MCF 10A (cell line): Measurements from ENCODE around the gene TMEM37. TPM values are rescaled to one million over a fixed set of nuclear protein-coding genes. Genes with fewer than 3 reads are reported as not detected.

Experiments
- BruUV-seq: library from RNA; stranded (reverse); fragments of 400-500 nt; replicated peaks from 2 replicates; lab custom pipeline; 2021; lab: Mats Ljungman, UMichigan
- CTCF ChIA-PET: fragments of 300-600 bp; sonication (Branson Sonifier 250); formaldehyde crosslinking; extraction: SDS; loops from one replicate; lab custom pipeline; 2021; ENCODE audit warnings: antibody characterized with exemption, inconsistent platforms; lab: Yijun Ruan, JAX
- POLR2A ChIA-PET: fragments of 300-600, 350-650 bp; sonication (Branson Sonifier 250); formaldehyde crosslinking; extraction: SDS; loops from one replicate; lab custom pipeline; 2020; ENCODE audit warnings: antibody characterized with exemption, inconsistent platforms; lab: Yijun Ruan, JAX
- DNase-seq: peaks from one replicate; pipeline ENCODE4 v3.0.0-alpha.2; 2018; ENCODE audit not compliant: unreplicated experiment
- H3K27ac Mint-ChIP-seq: one replicate; pipeline ENCODE4 v1.8.0; 2022; ENCODE audit warnings: mild to moderate bottlenecking, low read depth, mixed read lengths; ENCODE audit not compliant: unreplicated experiment
- H3K27me3 Mint-ChIP-seq: one replicate; pipeline ENCODE4 v1.8.0; 2022; ENCODE audit warnings: mixed read lengths; ENCODE audit not compliant: insufficient read depth, unreplicated experiment
- H3K36me3 Mint-ChIP-seq: one replicate; pipeline ENCODE4 v1.8.0; 2022; ENCODE audit warnings: mild to moderate bottlenecking, moderate library complexity, mixed read lengths; ENCODE audit not compliant: insufficient read depth, unreplicated experiment
- H3K4me1 Mint-ChIP-seq: one replicate; pipeline ENCODE4 v1.8.0; 2022; ENCODE audit warnings: mixed read lengths; ENCODE audit not compliant: insufficient read depth, unreplicated experiment
- H3K4me3 Mint-ChIP-seq: one replicate; pipeline ENCODE4 v1.8.0; 2022; ENCODE audit warnings: mild to moderate bottlenecking, moderate library complexity, mixed read lengths; ENCODE audit not compliant: unreplicated experiment
- H3K9me3 Mint-ChIP-seq: one replicate; pipeline ENCODE4 v1.8.0; 2022; ENCODE audit warnings: mixed read lengths; ENCODE audit not compliant: unreplicated experiment
- CTCF ChIP-seq: fragments of 200-600 bp; IDR thresholded peaks from one replicate; pipeline ENCODE4 v1.8.0; 2022; ENCODE audit warnings: antibody characterized with exemption, mild to moderate bottlenecking; ENCODE audit not compliant: unreplicated experiment
- intact Hi-C: fragments of 100-400 bp; cut with micrococcal nuclease; formaldehyde crosslinking; loops from 2 replicates; pipeline ENCODE4 v1.14.1; 2022
- total RNA-seq: library from RNA; stranded (reverse); gene quantifications from 2 replicates; pipeline ENCODE4 v1.2.3, GENCODE V29; 2022

The TMEM37 gene
- total RNA-seq, 1 experiment from 2014 or later, result not detected

GRCh38 chr2:119429225-119429981 lies 2.3 kb upstream of the TMEM37 start:
- Mint-ChIP-seq H3K9me3 (no peaks in the 10 kb centered on the region), H3K4me3 (no peak overlapping the region), H3K27me3 (no peaks in the 10 kb centered on the region), H3K27ac (no peak overlapping the region), H3K36me3 (no peaks in the 10 kb centered on the region), H3K4me1 (peaks cover 35% of the 10 kb centered on the region)
- no TSS peak for BruUV-seq
- POLR2A ChIA-PET, result interaction anchor here (1.4 kb wide), 1 partner anchor 11 kb away, joined by 4 read pairs; no protein-coding TSS in a partner anchor
- peak; percentile 40 for DNase-seq
- intact Hi-C loops, result no loop called here
- no peak for TF ChIP-seq CTCF
- CTCF ChIA-PET, result interaction anchor here (1.2 kb wide), 1 partner anchor 47 kb away, joined by 8 read pairs; no protein-coding TSS in a partner anchor

- H3K27me3 Mint-ChIP-seq, result no peaks in the 10 kb centered on the region
- H3K27ac Mint-ChIP-seq, result no peak overlapping the region
- intact Hi-C loops, result no loop called here
- H3K4me3 Mint-ChIP-seq, result no peak overlapping the region
- H3K36me3 Mint-ChIP-seq, result no peaks in the 10 kb centered on the region
- ChIA-PET CTCF (interaction anchor here (1.0 kb wide), 1 partner anchor 22 kb away, joined by 3 read pairs; no protein-coding TSS in a partner anchor), POLR2A (interaction anchor here (0.6 to 1.4 kb wide), 2 partner anchors 11 to 63 kb away, joined by 3 to 4 read pairs; partner anchors contain the start of genes C2orf76 and DBI)
- no peak for DNase-seq
- BruUV-seq, result no TSS peak
- no peak for TF ChIP-seq CTCF
- no peaks in the 10 kb centered on the region for H3K9me3 Mint-ChIP-seq
- peaks cover 35% of the 10 kb centered on the region for H3K4me1 Mint-ChIP-seq
These were observed 1.6 kb upstream of the TMEM37 start for GRCh38 chr2:119430023-119430498.

GRCh38 chr2:119431976-119432850 lies 559 bp downstream of the TMEM37 start:
- H3K27ac Mint-ChIP-seq, result no peak overlapping the region
- no peaks in the 10 kb centered on the region for H3K9me3 Mint-ChIP-seq
- ChIA-PET CTCF (interaction anchor here (0.6 to 1.6 kb wide), 5 partner anchors 17 to 44 kb away, joined by 3 to 5 read pairs (median 3); no protein-coding TSS in a partner anchor), POLR2A (interaction anchor here (0.8 to 1.1 kb wide), 3 partner anchors 10 to 26 kb away, joined by 3 to 5 read pairs (median 3); no protein-coding TSS in a partner anchor)
- DNase-seq, result peak; percentile 89
- TF ChIP-seq CTCF, result no peak
- intact Hi-C loops, result no loop called here
- no peaks in the 10 kb centered on the region for H3K36me3 Mint-ChIP-seq
- BruUV-seq, result no TSS peak
- no peaks in the 10 kb centered on the region for H3K27me3 Mint-ChIP-seq
- peak overlapping the region; percentile 69 for H3K4me3 Mint-ChIP-seq
- H3K4me1 Mint-ChIP-seq, result peaks cover 22% of the 10 kb centered on the region
